ENCODE results near the gene SH3PXD2B. TPM values are rescaled to one million over a fixed set of nuclear protein-coding genes. Genes with fewer than 3 reads are reported as not detected.

Gene SH3PXD2B
- total and polyA plus RNA-seq, 2 of the 4 experiments (the other 2 are of a cell fraction), result 8.2 to 14.4 TPM

DNA sequence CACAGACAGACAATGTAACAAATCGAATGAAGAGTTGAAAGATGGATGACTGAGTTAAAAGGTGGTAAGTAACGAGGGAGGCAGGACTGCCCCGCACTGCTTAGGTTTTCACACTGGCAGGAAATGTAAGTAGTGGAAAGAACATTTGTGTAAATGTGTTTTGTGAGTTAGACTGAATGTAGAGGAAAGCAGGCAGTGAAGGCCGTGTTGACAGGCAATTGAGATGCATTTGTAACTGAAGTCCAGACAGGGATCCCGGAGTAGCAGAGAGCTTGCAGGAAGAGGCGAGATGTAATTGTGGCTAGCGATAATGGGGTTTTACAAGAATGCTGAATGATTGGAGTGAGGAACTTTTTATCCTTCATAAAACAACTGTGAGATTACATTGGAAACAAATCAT, 20.0 kb upstream of the SH3PXD2B start:
- intact Hi-C loops (cut with micrococcal nuclease), result loop anchor here (10.0 kb wide), 1 partner anchor 471 kb away; no protein-coding TSS in a partner anchor
- WGBS, 2 experiments (ENCODE audit: extremely low coverage in 2 of 2, insufficient read length in 1 of 2), result 36% methylated on average over 4 of the region's 7 CpGs; no CpG with 5 or more reads in 1 of the 2 experiments
- Histone ChIP-seq H3K9me3 (ENCODE audit: control insufficient read depth, insufficient read depth, low read length) (no peaks in the 10 kb centered on the region), H2BK15ac (ENCODE audit: low read depth, low read length) (no peak overlapping the region), H3K14ac (replicated peaks; ENCODE audit: low read depth, low read length) (no peak overlapping the region), H4K20me1 (ENCODE audit: insufficient read depth, low read length) (no peaks in the 10 kb centered on the region), H3K23ac (ENCODE audit: low read depth, low read length) (no peak overlapping the region), H3K27ac (ENCODE audit: insufficient read depth, low read length) (no peak overlapping the region), H3K9me1 (ENCODE audit: insufficient read depth, low read length) (no peaks in the 10 kb centered on the region), H4K8ac (ENCODE audit: low read depth in 2 of 2, low read length in 2 of 2) (no peak overlapping the region), H3K27me3 (ENCODE audit: control insufficient read depth, insufficient read depth, low read length) (peaks cover 28% of the 10 kb centered on the region), H3K4me2 (ENCODE audit: low read depth, low read length) (no peak overlapping the region), H2AFZ (replicated peaks; ENCODE audit: low read length, poor library complexity) (no peak overlapping the region), H2BK5ac (ENCODE audit: low read depth, low read length, poor library complexity, severe bottlenecking) (no peak overlapping the region), H3K18ac (ENCODE audit: low read depth, low read length) (no peak overlapping the region), H4K5ac (ENCODE audit: low read depth, low read length) (no peak overlapping the region), H4K91ac (ENCODE audit: insufficient read depth, low read depth, low read length) (no peak overlapping the region), H3K4me1 (ENCODE audit: control insufficient read depth, insufficient read depth, low read length) (no peaks in the 10 kb centered on the region), H3K56ac (ENCODE audit: extremely low read depth, insufficient read depth, low read length) (no peak overlapping the region), H3K79me1 (ENCODE audit: low read depth in 1 of 2, low read length in 2 of 2) (no peaks in the 10 kb centered on the region), H2BK120ac (ENCODE audit: low read depth, low read length) (no peak overlapping the region), H3K4me3 (ENCODE audit: insufficient read depth, low read depth, low read length) (no peak overlapping the region), H3K36me3 (ENCODE audit: control insufficient read depth, insufficient read depth, low read length) (no peaks in the 10 kb centered on the region), H2AK5ac (ENCODE audit: low read depth, low read length) (no peak overlapping the region), H3K4ac (ENCODE audit: low read depth, low read length) (no peak overlapping the region), H3K9ac (ENCODE audit: low read depth, low read length) (no peak overlapping the region), H2AK9ac (replicated peaks; ENCODE audit: low read depth, low read length, poor library complexity) (no peak overlapping the region), H2BK20ac (ENCODE audit: low read depth, low read length) (no peak overlapping the region)
- TF ChIP-seq RCOR1 (IDR thresholded peaks at IDR 0.05; ENCODE audit: insufficient replicate concordance, low read length) (no peak), RFX5 (IDR thresholded peaks at IDR 0.05; ENCODE audit: low read depth, low read length) (no peak), RAD21 (IDR thresholded peaks at IDR 0.05; ENCODE audit: low read length) (no peak), FOS (IDR thresholded peaks at IDR 0.05; ENCODE audit: low read depth, low read length) (no peak), MXI1 (IDR thresholded peaks at IDR 0.05; ENCODE audit: borderline replicate concordance, low read depth, low read length) (no peak), MAZ (IDR thresholded peaks at IDR 0.05; ENCODE audit: borderline replicate concordance, low read depth, low read length) (no peak), NFE2L2 (IDR thresholded peaks at IDR 0.05; ENCODE audit: low read depth, low read length) (no peak), CHD1 (IDR thresholded peaks at IDR 0.05; ENCODE audit: low read depth, low read length) (no peak)
- TF ChIP-seq, protein P1, sequence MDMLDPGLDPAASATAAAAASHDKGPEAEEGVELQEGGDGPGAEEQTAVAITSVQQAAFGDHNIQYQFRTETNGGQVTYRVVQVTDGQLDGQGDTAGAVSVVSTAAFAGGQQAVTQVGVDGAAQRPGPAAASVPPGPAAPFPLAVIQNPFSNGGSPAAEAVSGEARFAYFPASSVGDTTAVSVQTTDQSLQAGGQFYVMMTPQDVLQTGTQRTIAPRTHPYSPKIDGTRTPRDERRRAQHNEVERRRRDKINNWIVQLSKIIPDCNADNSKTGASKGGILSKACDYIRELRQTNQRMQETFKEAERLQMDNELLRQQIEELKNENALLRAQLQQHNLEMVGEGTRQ (IDR thresholded peaks at IDR 0.05; ENCODE audit: low read depth, low read length), result no peak
- TF ChIP-seq, protein P2, sequence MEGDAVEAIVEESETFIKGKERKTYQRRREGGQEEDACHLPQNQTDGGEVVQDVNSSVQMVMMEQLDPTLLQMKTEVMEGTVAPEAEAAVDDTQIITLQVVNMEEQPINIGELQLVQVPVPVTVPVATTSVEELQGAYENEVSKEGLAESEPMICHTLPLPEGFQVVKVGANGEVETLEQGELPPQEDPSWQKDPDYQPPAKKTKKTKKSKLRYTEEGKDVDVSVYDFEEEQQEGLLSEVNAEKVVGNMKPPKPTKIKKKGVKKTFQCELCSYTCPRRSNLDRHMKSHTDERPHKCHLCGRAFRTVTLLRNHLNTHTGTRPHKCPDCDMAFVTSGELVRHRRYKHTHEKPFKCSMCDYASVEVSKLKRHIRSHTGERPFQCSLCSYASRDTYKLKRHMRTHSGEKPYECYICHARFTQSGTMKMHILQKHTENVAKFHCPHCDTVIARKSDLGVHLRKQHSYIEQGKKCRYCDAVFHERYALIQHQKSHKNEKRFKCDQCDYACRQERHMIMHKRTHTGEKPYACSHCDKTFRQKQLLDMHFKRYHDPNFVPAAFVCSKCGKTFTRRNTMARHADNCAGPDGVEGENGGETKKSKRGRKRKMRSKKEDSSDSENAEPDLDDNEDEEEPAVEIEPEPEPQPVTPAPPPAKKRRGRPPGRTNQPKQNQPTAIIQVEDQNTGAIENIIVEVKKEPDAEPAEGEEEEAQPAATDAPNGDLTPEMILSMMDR (conservative IDR thresholded peaks at IDR 0.05; ENCODE audit: low read depth, low read length), result no peak
- POLR2A ChIA-PET (ENCODE audit: unreplicated experiment), result no interaction called here
- in situ Hi-C loops (cut with MboI; ENCODE audit: low sequenced_read_pairs), result loop anchor here (10.0 kb wide), 1 partner anchor 471 kb away; no protein-coding TSS in a partner anchor
- CTCF ChIA-PET, result interaction anchor here (1.0 to 1.4 kb wide), 2 partner anchors 223 to 240 kb away, joined by 3 to 7 read pairs; no protein-coding TSS in a partner anchor
- DNase-seq (no peak), ATAC-seq (ENCODE audit: low read depth) (no peak)
- dilution Hi-C loops (cut with HindIII; ENCODE audit: low sequenced_read_pairs, unreplicated experiment), result no loop called here
- BruUV-seq (replicated peaks), result no TSS peak

Data from IMR-90 (cell line).